CD4-positive, CD25-positive, alpha-beta regulatory T cell (primary cell): ENCODE data around the gene LSM5. TPM values are rescaled to one million over a fixed set of nuclear protein-coding genes. Genes with fewer than 3 reads are reported as not detected.

Source experiments
- ATAC-seq, 2 donors: fragments of 150-1000 bp; cut with Tn5 transposase; one replicate each; pipeline ENCODE4 v1.10.0; 2021; ENCODE audit warnings: low read depth in 2 of 2, moderate number of reproducible peaks in 2 of 2, moderate library complexity in 1 of 2
- DNase-seq, 3 donors: peaks; one replicate each; pipeline versions ENCODE4 v3.0.0 to v3.0.0-alpha.2; 2012 to 2022; ENCODE audit warnings: mixed read lengths in 1 of 3
- H3K27ac ChIP-seq: one replicate; pipeline ENCODE4 v1.7.0; 2013; ENCODE audit warnings: mild to moderate bottlenecking, low read length; ENCODE audit not compliant: insufficient read depth, poor library complexity, severe bottlenecking
- H3K27me3 ChIP-seq: one replicate; pipeline ENCODE4 v1.7.0; 2013; ENCODE audit warnings: low read length; ENCODE audit not compliant: control insufficient read depth, insufficient read depth
- H3K36me3 ChIP-seq: one replicate; pipeline ENCODE4 v1.7.0; 2013; ENCODE audit warnings: mild to moderate bottlenecking, low read length, moderate library complexity; ENCODE audit not compliant: control insufficient read depth, insufficient read depth
- H3K4me1 ChIP-seq: 2 replicates; pipeline ENCODE4 v1.7.0; 2013; ENCODE audit warnings: mild to moderate bottlenecking, low read length; ENCODE audit not compliant: insufficient read depth, control insufficient read depth, poor library complexity, severe bottlenecking
- H3K4me3 ChIP-seq: one replicate; pipeline ENCODE4 v1.7.0; 2013; ENCODE audit warnings: low read depth, mild to moderate bottlenecking, low read length, moderate library complexity
- H3K9me3 ChIP-seq, 2 experiments: 1 replicate in 1 of 2; 2 replicates in 1 of 2; pipeline ENCODE4 v1.7.0; 2013; ENCODE audit warnings: low read length in 2 of 2, mild to moderate bottlenecking in 1 of 2, moderate library complexity in 1 of 2; ENCODE audit not compliant: control insufficient read depth in 2 of 2
- H3K27ac Mint-ChIP-seq, 3 donors: one replicate each; pipeline ENCODE4 v1.8.0; 2020 to 2022; ENCODE audit warnings: mild to moderate bottlenecking in 3 of 3, mixed read lengths in 3 of 3, moderate library complexity in 2 of 3
- H3K27me3 Mint-ChIP-seq: one replicate; pipeline ENCODE4 v1.8.0; 2022; ENCODE audit warnings: mild to moderate bottlenecking, mixed read lengths
- H3K36me3 Mint-ChIP-seq: one replicate; pipeline ENCODE4 v1.8.0; 2020; ENCODE audit warnings: mixed read lengths
- H3K4me1 Mint-ChIP-seq, 4 donors: one replicate each; pipeline ENCODE4 v1.8.0; 2020 to 2022; ENCODE audit warnings: mixed read lengths in 4 of 4, mild to moderate bottlenecking in 1 of 4
- H3K4me3 Mint-ChIP-seq, 4 donors: one replicate each; pipeline ENCODE4 v1.8.0; 2020 to 2022; ENCODE audit warnings: mild to moderate bottlenecking in 4 of 4, mixed read lengths in 4 of 4, moderate library complexity in 3 of 4
- H3K9me3 Mint-ChIP-seq, 7 donors: one replicate each; pipeline ENCODE4 v1.8.0; 2020 to 2022; ENCODE audit warnings: mixed read lengths in 7 of 7, mild to moderate bottlenecking in 3 of 7, moderate library complexity in 2 of 7
- polyA plus RNA-seq, 4 donors: library from polyadenylated mRNA; unstranded; fragments of 300-500 nt; fragmentation: Illumina TruSeq; gene quantifications; one replicate each; pipeline ENCODE4 v1.2.3, GENCODE V29; 2021
- total RNA-seq: library from RNA; stranded (reverse); gene quantifications from one replicate; pipeline ENCODE4 v1.2.3, GENCODE V29; 2022

The LSM5 gene
- total RNA-seq (17.3 TPM), polyA plus RNA-seq (100 to 1,000 TPM in 3 of 4 donors, 10 to 100 TPM in 1; 98.0 to 136 (median 103) TPM)

DNA sequence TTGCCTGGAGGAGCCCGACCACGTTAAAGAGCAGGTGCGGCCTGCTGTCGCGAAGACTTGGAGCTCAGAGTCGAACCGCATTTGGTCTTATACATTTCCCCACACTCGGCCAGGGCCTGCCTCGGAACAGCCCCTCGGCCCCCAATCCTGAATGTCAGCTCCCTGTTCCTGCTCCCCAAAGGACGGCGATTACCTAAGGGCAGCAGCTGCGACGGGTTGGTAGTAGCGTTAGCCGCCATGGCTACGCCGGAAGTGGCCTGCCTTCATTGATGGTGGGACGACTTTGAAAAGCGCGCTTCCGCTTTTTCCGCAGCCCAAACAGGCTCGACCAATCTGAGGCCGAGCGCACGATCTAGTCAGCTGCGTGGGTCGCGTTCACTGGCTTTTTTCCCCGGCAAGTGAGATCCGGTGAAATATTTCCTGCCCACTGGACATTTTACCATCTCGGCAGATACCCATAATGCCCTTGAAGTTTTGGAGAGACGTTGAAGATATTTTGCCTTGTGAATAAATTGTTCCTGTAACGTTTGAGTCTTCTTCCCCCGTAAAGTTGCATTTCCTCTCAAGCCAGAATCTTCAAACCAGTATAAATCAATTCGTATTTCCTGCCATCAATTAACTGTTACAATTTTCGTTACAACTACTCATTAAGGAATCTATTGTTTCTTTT, at the start of gene LSM5:
TSS of gene LSM5 (minus strand) at position 254 of the 670 bp plus-strand sequence. CDS start at position 239, 15 bp downstream.
- Mint-ChIP-seq H3K4me1 (peaks cover 10 to 46% (median 32%) of the 10 kb centered on the region in 4 donors), H3K27me3 (peaks cover 5% of the 10 kb centered on the region), H3K27ac (peak within 1 kb of the TSS; percentile 92 to 97 (median 93)), H3K4me3 (peak within 1 kb of the TSS; percentile 86 to 94 (median 92)), H3K9me3 (peaks cover 0 to 1% (median 0%) of the 10 kb centered on the region in 7 donors), H3K36me3 (peaks cover 14% of the 10 kb centered on the region)
- Histone ChIP-seq H3K9me3 (no peaks in the 10 kb centered on the region), H3K27me3 (no peaks in the 10 kb centered on the region), H3K36me3 (peaks cover 19% of the 10 kb centered on the region), H3K4me3 (peak within 1 kb of the TSS; percentile 97), H3K4me1 (peaks cover 26% of the 10 kb centered on the region), H3K27ac (peak within 1 kb of the TSS; percentile 90)
- DNase-seq (peak; percentile 86 to 97 (median 90)), ATAC-seq (peak; percentile 80)

DNA sequence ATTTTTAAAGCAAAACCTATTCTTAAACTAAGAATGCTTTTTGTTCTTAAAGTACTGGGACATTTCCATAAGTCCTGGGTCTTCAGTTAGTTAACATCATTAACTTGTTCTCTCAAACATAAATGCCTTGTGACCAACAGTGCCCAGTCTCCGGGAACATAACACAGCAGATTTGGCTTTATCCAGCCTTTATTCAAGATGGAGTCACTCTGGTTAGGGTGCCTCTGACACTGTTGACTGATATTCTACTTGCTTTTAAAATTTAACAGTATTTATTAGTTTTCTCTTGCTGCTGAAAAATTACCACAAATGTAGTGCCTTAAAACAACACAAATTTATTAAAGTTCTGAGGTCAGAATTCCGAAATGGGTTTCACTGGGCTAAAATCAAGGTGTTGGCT, 49.2 kb upstream of the LSM5 start:
- Mint-ChIP-seq H3K27me3 (no peaks in the 10 kb centered on the region), H3K36me3 (peaks cover 17% of the 10 kb centered on the region), H3K4me3 (no peak overlapping the region), H3K9me3 (peaks cover 0 to 4% (median 0%) of the 10 kb centered on the region in 7 donors), H3K4me1 (peaks cover 32 to 57% (median 40%) of the 10 kb centered on the region in 4 donors), H3K27ac (peak overlapping the region in 1 of 3 donors; percentile 60)
- H3K4me1 ChIP-seq = no peaks in the 10 kb centered on the region
- no peaks in the 10 kb centered on the region for H3K9me3 ChIP-seq
- peaks cover 14% of the 10 kb centered on the region for H3K36me3 ChIP-seq
- ATAC-seq = no peak
- no peak overlapping the region for H3K27ac ChIP-seq
- H3K4me3 ChIP-seq = no peak overlapping the region
- no peaks in the 10 kb centered on the region for H3K27me3 ChIP-seq
- no peak for DNase-seq

DNA sequence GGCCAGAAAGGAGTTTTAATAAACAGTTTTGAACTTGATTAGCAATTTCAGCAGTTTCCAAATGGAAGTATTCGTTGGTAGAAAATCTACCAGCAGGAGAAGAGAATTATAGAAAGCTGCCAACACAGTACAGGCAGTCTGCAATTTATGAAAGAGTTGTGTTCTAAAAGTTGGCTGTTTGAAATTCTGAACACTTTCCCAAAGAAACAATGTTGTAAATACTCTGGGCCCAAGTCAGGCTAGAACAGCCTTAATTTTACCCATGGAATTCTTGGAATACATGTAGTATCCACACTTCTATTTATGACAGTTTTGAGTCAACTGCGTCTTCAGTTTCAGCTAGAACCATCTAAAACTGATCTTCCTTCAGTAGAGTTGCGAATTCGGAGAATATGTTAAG, 47.6 kb upstream of the LSM5 start:
- DNase-seq (no peak), ATAC-seq (no peak)
- H3K27ac ChIP-seq = no peak overlapping the region
- peaks cover 35 to 52% (median 37%) of the 10 kb centered on the region in 4 donors for H3K4me1 Mint-ChIP-seq
- no peaks in the 10 kb centered on the region for H3K36me3 ChIP-seq
- H3K4me1 ChIP-seq = peaks cover 2% of the 10 kb centered on the region
- no peaks in the 10 kb centered on the region for H3K9me3 ChIP-seq
- no peaks in the 10 kb centered on the region for H3K27me3 ChIP-seq
- peaks cover 0 to 4% (median 0%) of the 10 kb centered on the region in 7 donors for H3K9me3 Mint-ChIP-seq
- peaks cover 3% of the 10 kb centered on the region for H3K36me3 Mint-ChIP-seq
- H3K4me3 Mint-ChIP-seq = peak overlapping the region in 1 of 4 donors; percentile 38
- H3K27ac Mint-ChIP-seq = no peak overlapping the region
- H3K4me3 ChIP-seq = no peak overlapping the region
- no peaks in the 10 kb centered on the region for H3K27me3 Mint-ChIP-seq

DNA sequence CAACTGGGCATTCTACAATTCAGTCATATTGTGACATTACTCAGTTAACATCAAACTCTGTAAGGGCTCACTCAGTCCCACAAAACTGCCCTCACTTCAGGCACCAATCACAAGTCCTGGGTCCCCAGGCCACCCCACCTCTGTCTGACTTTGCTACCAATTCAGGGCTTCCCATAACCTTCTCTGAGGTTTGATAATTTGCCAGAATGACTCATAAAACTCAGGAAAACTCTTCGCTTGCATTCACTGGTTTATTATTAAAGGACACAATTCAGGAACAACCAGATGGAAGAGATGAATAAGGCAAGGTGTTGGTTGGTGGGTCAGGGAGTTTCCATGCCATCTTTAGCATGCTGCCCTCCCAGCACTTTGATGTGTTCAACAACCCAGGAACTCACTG, 46.4 kb upstream of the LSM5 start:
- Histone ChIP-seq H3K4me3 (no peak overlapping the region), H3K36me3 (peaks cover 5% of the 10 kb centered on the region), H3K4me1 (peaks cover 2% of the 10 kb centered on the region), H3K27ac (no peak overlapping the region), H3K27me3 (no peaks in the 10 kb centered on the region), H3K9me3 (no peaks in the 10 kb centered on the region)
- Mint-ChIP-seq H3K4me3 (no peak overlapping the region), H3K9me3 (peaks cover 0 to 4% (median 0%) of the 10 kb centered on the region in 7 donors), H3K27me3 (no peaks in the 10 kb centered on the region), H3K27ac (no peak overlapping the region), H3K36me3 (peaks cover 3% of the 10 kb centered on the region), H3K4me1 (peaks cover 36 to 51% (median 37%) of the 10 kb centered on the region in 4 donors)
- DNase-seq = no peak
- ATAC-seq = no peak

DNA sequence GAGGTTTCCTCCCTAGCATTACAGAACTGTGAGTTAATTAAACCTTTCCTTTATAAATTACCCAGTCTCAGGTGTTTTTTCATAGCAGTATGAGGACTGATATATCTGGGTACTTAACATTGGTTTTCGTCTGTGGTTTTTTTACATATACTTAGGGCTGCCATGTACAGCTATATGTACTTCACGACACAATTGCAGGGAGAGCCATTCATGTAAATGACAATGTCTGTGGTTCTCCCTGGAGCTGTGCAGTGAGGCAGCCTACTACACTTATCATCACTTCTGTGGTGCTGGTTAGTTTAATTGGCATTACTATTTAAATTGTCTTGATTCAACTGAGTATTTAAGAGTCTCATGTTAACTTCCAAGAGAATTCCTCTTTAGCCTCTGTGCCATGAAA, 45.8 kb upstream of the LSM5 start:
- Mint-ChIP-seq H3K9me3 (peaks cover 0 to 4% (median 0%) of the 10 kb centered on the region in 7 donors), H3K36me3 (peaks cover 3% of the 10 kb centered on the region), H3K27ac (peak overlapping the region in 2 of 3 donors; percentile 32 to 71), H3K4me3 (no peak overlapping the region), H3K27me3 (no peaks in the 10 kb centered on the region), H3K4me1 (peaks cover 36 to 55% (median 37%) of the 10 kb centered on the region in 4 donors)
- Histone ChIP-seq H3K27me3 (no peaks in the 10 kb centered on the region), H3K27ac (no peak overlapping the region), H3K36me3 (peaks cover 9% of the 10 kb centered on the region), H3K9me3 (no peaks in the 10 kb centered on the region), H3K4me1 (peaks cover 2% of the 10 kb centered on the region), H3K4me3 (no peak overlapping the region)
- no peak for ATAC-seq
- no peak for DNase-seq

DNA sequence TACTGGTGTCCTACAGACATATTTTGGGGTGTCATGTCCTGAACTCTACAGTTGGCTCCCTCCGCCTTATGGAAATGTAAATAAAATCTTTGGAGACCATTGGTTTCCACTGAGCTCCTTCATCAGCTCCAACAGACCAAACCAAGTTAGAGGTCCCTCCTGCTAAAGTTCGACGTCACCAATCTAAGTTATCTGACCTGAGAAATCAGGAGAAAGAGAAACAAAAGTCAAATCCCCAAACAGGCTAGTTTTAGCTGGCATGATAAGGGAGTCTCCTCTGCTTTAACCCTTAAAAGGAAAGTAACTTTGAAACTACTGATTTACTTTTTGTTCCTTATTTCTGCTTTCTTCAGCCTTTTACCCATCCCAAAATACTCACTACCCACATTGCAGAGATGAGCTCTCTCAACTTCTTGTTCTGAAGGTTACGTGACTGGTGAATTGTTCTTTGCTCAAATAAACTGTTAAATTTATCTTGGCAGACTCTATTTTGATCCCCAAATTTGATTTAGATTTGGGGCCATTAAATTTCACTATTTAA, 45.1 kb upstream of the LSM5 start:
- Mint-ChIP-seq H3K27me3 (no peaks in the 10 kb centered on the region), H3K9me3 (peaks cover 0 to 4% (median 0%) of the 10 kb centered on the region in 7 donors), H3K4me1 (peaks cover 31 to 52% (median 36%) of the 10 kb centered on the region in 4 donors), H3K4me3 (no peak overlapping the region), H3K36me3 (peaks cover 3% of the 10 kb centered on the region), H3K27ac (peak overlapping the region in 2 of 3 donors; percentile 25 to 71)
- DNase-seq (no peak), ATAC-seq (no peak)
- H3K27ac ChIP-seq = no peak overlapping the region
- no peaks in the 10 kb centered on the region for H3K27me3 ChIP-seq
- H3K4me3 ChIP-seq = no peak overlapping the region
- H3K4me1 ChIP-seq = peaks cover 2% of the 10 kb centered on the region
- H3K36me3 ChIP-seq = peaks cover 9% of the 10 kb centered on the region
- H3K9me3 ChIP-seq = no peaks in the 10 kb centered on the region

DNA sequence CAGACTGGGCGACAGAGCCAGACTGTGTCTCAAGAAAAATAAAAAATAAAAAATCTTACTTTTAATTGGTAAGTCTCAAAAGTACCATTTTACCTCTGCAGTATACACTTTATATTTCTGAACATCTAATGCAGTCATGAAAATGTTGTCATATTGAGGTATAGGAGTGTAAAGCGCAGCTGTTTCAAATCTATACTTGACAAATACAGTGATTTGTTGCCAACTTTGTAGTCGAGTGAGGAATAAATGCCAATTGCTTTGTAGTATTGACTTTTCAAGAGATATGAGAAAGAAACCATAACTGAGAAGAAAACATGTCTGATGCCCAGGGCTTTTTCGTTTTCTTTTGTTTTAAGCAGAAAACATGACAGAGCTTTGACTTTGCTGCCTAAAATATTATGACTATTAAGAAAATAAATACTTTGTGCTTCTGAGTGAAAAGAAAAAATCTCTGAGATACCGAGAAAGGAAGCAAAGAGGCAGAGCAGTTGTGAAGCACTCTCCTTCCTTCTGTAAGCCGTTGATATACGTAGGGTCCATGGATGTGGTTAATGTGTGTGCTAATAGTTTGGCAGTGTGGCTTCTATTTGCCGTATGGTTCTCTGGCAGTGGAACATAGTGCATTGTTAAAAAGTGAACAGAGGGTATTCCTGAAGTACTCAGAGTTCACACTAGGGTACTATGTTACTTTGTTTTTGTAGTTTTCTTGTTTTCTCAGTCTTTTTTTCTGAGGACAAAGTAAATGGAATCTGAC, 43.3 kb upstream of the LSM5 start:
- H3K36me3 Mint-ChIP-seq = peaks cover 3% of the 10 kb centered on the region
- Histone ChIP-seq H3K9me3 (no peaks in the 10 kb centered on the region), H3K27ac (no peak overlapping the region), H3K4me1 (peaks cover 2% of the 10 kb centered on the region), H3K36me3 (peaks cover 9% of the 10 kb centered on the region), H3K4me3 (no peak overlapping the region), H3K27me3 (no peaks in the 10 kb centered on the region)
- no peak for DNase-seq
- ATAC-seq = no peak
- H3K4me3 Mint-ChIP-seq = no peak overlapping the region
- no peaks in the 10 kb centered on the region for H3K27me3 Mint-ChIP-seq
- H3K9me3 Mint-ChIP-seq = peaks cover 0 to 4% (median 0%) of the 10 kb centered on the region in 7 donors
- peaks cover 30 to 43% (median 36%) of the 10 kb centered on the region in 4 donors for H3K4me1 Mint-ChIP-seq
- H3K27ac Mint-ChIP-seq = peak overlapping the region in 2 of 3 donors; percentile 6 to 58
